GM23248 (cell line): ENCODE data around the gene GJA3.

Source experiments
- EZH2 ChIP-seq: fragments of 200-600 bp; sonication (generic); IDR thresholded peaks from 2 replicates; pipeline ENCODE4 v1.6.1; 2018; ENCODE audit warnings: antibody characterized with exemption, mild to moderate bottlenecking; ENCODE audit not compliant: insufficient read depth, poor library complexity, severe bottlenecking
- EZH2phosphoT487 ChIP-seq: fragments of 200-600 bp; sonication (generic); IDR thresholded peaks from 2 replicates; pipeline ENCODE4 v1.6.1; 2018; ENCODE audit warnings: antibody characterized with exemption, moderate library complexity, mild to moderate bottlenecking, low read depth; ENCODE audit not compliant: insufficient read depth

DNA sequence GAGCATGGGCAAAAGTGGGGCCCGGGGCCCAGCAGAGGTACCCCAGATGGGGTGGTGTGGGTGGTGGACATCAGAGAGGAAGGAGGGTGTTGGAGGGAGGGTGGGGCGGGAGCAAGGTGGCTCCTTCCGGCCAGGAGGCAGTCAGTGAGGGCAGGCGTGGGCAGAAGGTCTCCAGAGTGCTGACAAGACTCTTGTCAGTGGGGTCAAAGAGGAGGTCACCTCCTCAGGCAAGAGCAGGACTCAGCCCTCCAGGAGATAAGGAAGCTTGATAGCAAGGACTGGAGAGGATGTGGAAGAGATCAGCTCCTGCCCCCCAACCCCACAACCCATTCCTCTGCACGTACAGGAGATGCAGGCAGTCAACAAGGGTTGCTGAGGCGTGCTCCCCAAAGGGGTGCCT is 9.8 kb downstream of the GJA3 start:
- TF ChIP-seq EZH2phosphoT487 = no peak
- TF ChIP-seq EZH2 = no peak
